Natural killer cell (primary cell): ENCODE measurements around the gene USP36. TPM values are rescaled to one million over a fixed set of nuclear protein-coding genes. Genes with fewer than 3 reads are reported as not detected.

Experiments used
- ATAC-seq, 3 donors: fragments of 150-1000 bp in 2 of 3; fragments of 200-7000 bp in 1 of 3; cut with Tn5 transposase; 1 replicate in 1 of 3; 2 replicates in 2 of 3; pipeline ENCODE4 v1.10.0; 2021; ENCODE audit warnings: mild to moderate bottlenecking in 2 of 3, moderate library complexity in 2 of 3
- DNase-seq, 2 donors: peaks; one replicate each; pipeline versions ENCODE4 v3.0.0 to v3.0.0-alpha.2; 2013 to 2021; ENCODE audit warnings: mixed read lengths in 1 of 2
- H3K27ac ChIP-seq: one replicate; pipeline ENCODE4 v1.5.1; 2013; ENCODE audit warnings: mild to moderate bottlenecking, low read length
- H3K27me3 ChIP-seq: one replicate; pipeline ENCODE4 v1.6.1; 2013; ENCODE audit warnings: low read length; ENCODE audit not compliant: control insufficient read depth, insufficient read depth
- H3K36me3 ChIP-seq: one replicate; pipeline ENCODE4 v1.6.1; 2013; ENCODE audit warnings: low read length; ENCODE audit not compliant: control insufficient read depth, insufficient read depth
- H3K4me1 ChIP-seq: one replicate; pipeline ENCODE4 v1.6.1; 2013; ENCODE audit warnings: low read length; ENCODE audit not compliant: control insufficient read depth, insufficient read depth
- H3K4me3 ChIP-seq: one replicate; pipeline ENCODE4 v1.5.1; 2013; ENCODE audit warnings: low read length
- H3K9me3 ChIP-seq: one replicate; pipeline ENCODE4 v1.6.1; 2013; ENCODE audit warnings: low read length; ENCODE audit not compliant: control insufficient read depth, insufficient read depth
- H3K27ac Mint-ChIP-seq, 2 donors: one replicate each; pipeline ENCODE4 v1.8.0; 2022; ENCODE audit warnings: mild to moderate bottlenecking in 2 of 2, mixed read lengths in 2 of 2, moderate library complexity in 1 of 2
- H3K27me3 Mint-ChIP-seq, 2 donors: one replicate each; pipeline ENCODE4 v1.8.0; 2022; ENCODE audit warnings: low read depth in 2 of 2, mixed read lengths in 2 of 2
- H3K36me3 Mint-ChIP-seq: one replicate; pipeline ENCODE4 v1.8.0; 2022; ENCODE audit warnings: mixed read lengths
- H3K4me1 Mint-ChIP-seq, 2 donors: one replicate each; pipeline ENCODE4 v1.8.0; 2022; ENCODE audit warnings: mixed read lengths in 2 of 2
- H3K4me3 Mint-ChIP-seq: one replicate; pipeline ENCODE4 v1.8.0; 2022; ENCODE audit warnings: mild to moderate bottlenecking, moderate library complexity, mixed read lengths
- H3K9me3 Mint-ChIP-seq, 2 donors: one replicate each; pipeline ENCODE4 v1.8.0; 2022; ENCODE audit warnings: mixed read lengths in 2 of 2
- WGBS: methylation state at CpG from one replicate; pipeline ENCODE4 v1.1.7; 2013; ENCODE audit warnings: missing lambda C conversion rate; ENCODE audit not compliant: insufficient coverage; 5-methylcytosine and 5-hydroxymethylcytosine counted together
- intact Hi-C: fragments of 100-400 bp; cut with micrococcal nuclease; formaldehyde crosslinking; loops from one replicate; pipeline ENCODE4 v1.14.2; 2022
- total RNA-seq, 4 donors: library from RNA; stranded (reverse); fragments of 120-200 nt in 1 of 4; gene quantifications; one replicate each; pipeline versions ENCODE4 v1.2.3 to v1.2.4, GENCODE V29; 2013 to 2022
- TF ChIP-seq, protein P1 (sequence below): fragments of 200-600 bp; IDR thresholded peaks from one replicate; pipeline ENCODE4 v1.8.0; 2022; ENCODE audit warnings: antibody characterized with exemption

The USP36 gene
- total RNA-seq, 3 donors from 2014 or later (not counting 1 experiment from before 2014, with no cell fraction given), result 241 to 304 (median 270) TPM

DNA sequence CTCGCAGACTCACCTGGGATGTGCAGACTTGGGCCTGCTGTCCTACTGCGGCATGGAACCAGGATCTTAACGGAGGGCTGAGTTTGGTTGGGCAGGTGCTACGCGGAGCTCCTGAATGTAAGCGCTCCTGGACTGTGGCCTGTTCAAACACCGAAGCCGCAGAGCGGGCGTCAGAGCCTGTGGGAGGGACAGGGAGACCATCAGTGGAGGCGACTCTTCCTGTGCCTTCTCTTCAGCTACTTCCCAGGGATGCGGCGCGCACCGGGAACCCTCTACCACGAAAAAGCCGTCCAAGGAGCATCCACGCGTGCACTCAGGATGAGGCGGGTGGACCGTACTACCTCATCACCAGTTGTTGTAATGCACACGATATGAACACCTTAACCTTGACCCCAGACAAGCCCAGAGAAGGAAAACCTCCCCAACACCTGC lies 2.0 kb downstream of the USP36 start:
- Mint-ChIP-seq H3K9me3 (no peaks in the 10 kb centered on the region), H3K4me3 (peak overlapping the region; percentile 89), H3K27ac (peak overlapping the region; percentile 92 to 96), H3K27me3 (no peaks in the 10 kb centered on the region), H3K4me1 (peaks cover 23 to 47% of the 10 kb centered on the region in 2 donors), H3K36me3 (peaks cover 13% of the 10 kb centered on the region)
- DNase-seq, result no peak
- Histone ChIP-seq H3K9me3 (no peaks in the 10 kb centered on the region), H3K27ac (no peak overlapping the region), H3K4me1 (peaks cover 25% of the 10 kb centered on the region), H3K4me3 (no peak overlapping the region), H3K27me3 (no peaks in the 10 kb centered on the region), H3K36me3 (peaks cover 42% of the 10 kb centered on the region)
- TF ChIP-seq, protein P1, sequence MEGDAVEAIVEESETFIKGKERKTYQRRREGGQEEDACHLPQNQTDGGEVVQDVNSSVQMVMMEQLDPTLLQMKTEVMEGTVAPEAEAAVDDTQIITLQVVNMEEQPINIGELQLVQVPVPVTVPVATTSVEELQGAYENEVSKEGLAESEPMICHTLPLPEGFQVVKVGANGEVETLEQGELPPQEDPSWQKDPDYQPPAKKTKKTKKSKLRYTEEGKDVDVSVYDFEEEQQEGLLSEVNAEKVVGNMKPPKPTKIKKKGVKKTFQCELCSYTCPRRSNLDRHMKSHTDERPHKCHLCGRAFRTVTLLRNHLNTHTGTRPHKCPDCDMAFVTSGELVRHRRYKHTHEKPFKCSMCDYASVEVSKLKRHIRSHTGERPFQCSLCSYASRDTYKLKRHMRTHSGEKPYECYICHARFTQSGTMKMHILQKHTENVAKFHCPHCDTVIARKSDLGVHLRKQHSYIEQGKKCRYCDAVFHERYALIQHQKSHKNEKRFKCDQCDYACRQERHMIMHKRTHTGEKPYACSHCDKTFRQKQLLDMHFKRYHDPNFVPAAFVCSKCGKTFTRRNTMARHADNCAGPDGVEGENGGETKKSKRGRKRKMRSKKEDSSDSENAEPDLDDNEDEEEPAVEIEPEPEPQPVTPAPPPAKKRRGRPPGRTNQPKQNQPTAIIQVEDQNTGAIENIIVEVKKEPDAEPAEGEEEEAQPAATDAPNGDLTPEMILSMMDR, result no peak
- WGBS, result 95% methylated on average over 22 of the region's 22 CpGs
- intact Hi-C loops, result loop anchor here (5.0 kb wide), 1 partner anchor 51 kb away; no protein-coding TSS in a partner anchor
- no peak for ATAC-seq

DNA sequence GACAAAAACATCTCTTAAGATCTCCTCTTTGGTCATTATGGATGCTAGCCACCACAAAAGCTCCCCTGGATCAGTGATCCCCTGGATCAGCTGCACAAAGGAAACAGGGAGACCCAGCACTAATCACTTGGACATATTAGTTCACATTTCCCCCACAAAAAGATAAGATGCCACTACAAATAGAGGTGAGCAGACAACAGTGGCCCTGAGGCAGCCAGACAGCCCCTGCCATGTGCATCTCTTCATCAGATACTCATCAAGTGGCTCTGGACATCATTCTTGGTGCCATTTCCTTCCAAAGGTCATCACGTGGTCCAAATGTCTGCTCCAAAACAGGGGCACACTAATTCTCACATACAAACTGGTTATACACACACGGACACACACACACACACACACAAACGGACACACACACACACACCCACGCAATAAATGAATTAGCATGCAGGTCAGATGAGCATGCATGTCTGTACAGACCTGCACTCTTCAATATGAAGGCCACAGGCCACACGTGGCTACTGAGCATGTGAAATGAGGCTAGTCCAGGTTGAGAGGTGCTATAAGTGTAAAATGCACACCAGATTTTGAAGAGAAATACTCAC lies 4.1 kb downstream of the USP36 start:
- Mint-ChIP-seq H3K27me3 (no peaks in the 10 kb centered on the region), H3K4me1 (peaks cover 21 to 46% of the 10 kb centered on the region in 2 donors), H3K27ac (peak overlapping the region; percentile 50 to 96), H3K4me3 (no peak overlapping the region), H3K9me3 (no peaks in the 10 kb centered on the region), H3K36me3 (peaks cover 13% of the 10 kb centered on the region)
- WGBS, result 82% methylated on average over 4 of the region's 5 CpGs
- H3K4me1 ChIP-seq, result peaks cover 21% of the 10 kb centered on the region
- ATAC-seq (no peak), DNase-seq (no peak)
- H3K4me3 ChIP-seq, result no peak overlapping the region
- no peak overlapping the region for H3K27ac ChIP-seq
- H3K9me3 ChIP-seq, result no peaks in the 10 kb centered on the region
- intact Hi-C loops, result loop anchor here (5.0 kb wide), 1 partner anchor 49 kb away; no protein-coding TSS in a partner anchor
- H3K36me3 ChIP-seq, result peaks cover 58% of the 10 kb centered on the region
- TF ChIP-seq, protein P1, result no peak
- no peaks in the 10 kb centered on the region for H3K27me3 ChIP-seq

DNA sequence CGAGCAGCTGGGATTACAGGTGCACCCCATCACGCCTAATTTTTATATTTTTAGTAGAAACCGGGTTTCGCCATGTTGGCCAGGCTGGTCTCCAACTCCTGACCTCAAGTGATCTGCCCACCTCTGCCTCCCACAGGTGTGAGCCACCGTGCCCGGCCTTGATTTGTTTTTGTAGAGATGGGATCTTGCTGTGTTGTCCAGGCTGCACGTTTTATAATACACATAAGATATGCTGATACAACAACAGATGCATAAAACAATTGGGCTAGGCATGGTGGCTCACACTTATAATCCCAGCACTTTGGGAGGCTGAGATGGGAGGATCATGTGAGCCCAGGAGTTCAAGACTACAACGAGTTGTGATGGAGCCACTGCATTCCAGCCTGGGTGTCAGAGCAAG lies 6.0 kb downstream of the USP36 start:
- ATAC-seq (no peak), DNase-seq (no peak)
- Mint-ChIP-seq H3K36me3 (peaks cover 23% of the 10 kb centered on the region), H3K4me1 (peaks cover 22 to 41% of the 10 kb centered on the region in 2 donors), H3K27me3 (no peaks in the 10 kb centered on the region), H3K27ac (no peak overlapping the region), H3K4me3 (no peak overlapping the region), H3K9me3 (no peaks in the 10 kb centered on the region)
- WGBS, result 99% methylated on average over 5 of the region's 8 CpGs
- TF ChIP-seq, protein P1, result no peak
- peaks cover 13% of the 10 kb centered on the region for H3K4me1 ChIP-seq
- intact Hi-C loops, result no loop called here
- H3K27ac ChIP-seq, result no peak overlapping the region
- H3K27me3 ChIP-seq, result no peaks in the 10 kb centered on the region
- H3K36me3 ChIP-seq, result peaks cover 71% of the 10 kb centered on the region
- H3K4me3 ChIP-seq, result no peak overlapping the region
- no peaks in the 10 kb centered on the region for H3K9me3 ChIP-seq

DNA sequence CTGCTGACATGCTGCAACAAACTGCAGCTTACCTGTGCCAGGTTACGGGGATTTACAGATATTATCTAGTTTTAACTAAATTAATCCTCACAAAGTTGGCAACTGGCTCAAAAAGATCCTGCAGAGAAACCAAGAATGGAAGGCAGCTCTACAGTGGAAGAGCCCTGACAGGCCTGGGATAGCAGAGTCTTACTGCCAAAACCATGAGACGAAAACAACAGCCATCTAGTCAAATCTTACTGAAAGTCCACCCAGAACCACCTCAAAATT lies 8.1 kb downstream of the USP36 start:
- Histone ChIP-seq H3K4me1 (no peaks in the 10 kb centered on the region), H3K27me3 (no peaks in the 10 kb centered on the region), H3K27ac (no peak overlapping the region), H3K9me3 (no peaks in the 10 kb centered on the region), H3K36me3 (peaks cover 86% of the 10 kb centered on the region), H3K4me3 (no peak overlapping the region)
- H3K36me3 Mint-ChIP-seq, result peaks cover 31% of the 10 kb centered on the region
- no peak for ATAC-seq
- intact Hi-C loops, result no loop called here
- TF ChIP-seq, protein P1, result no peak
- H3K9me3 Mint-ChIP-seq, result no peaks in the 10 kb centered on the region
- no peak for DNase-seq
- H3K4me3 Mint-ChIP-seq, result no peak overlapping the region
- H3K27ac Mint-ChIP-seq, result no peak overlapping the region
- 98% methylated on average over 2 of the region's 2 CpGs for WGBS
- H3K27me3 Mint-ChIP-seq, result no peaks in the 10 kb centered on the region
- peaks cover 9 to 28% of the 10 kb centered on the region in 2 donors for H3K4me1 Mint-ChIP-seq
